Brain microvascular endothelial cell (primary cell): ENCODE data around the gene DQX1.

Experiments used
- DNase-seq: peaks from one replicate; pipeline ENCODE4 v3.0.0-alpha.2; 2020
- H3K27ac ChIP-seq: fragments of 250-450 bp; sonication (Bioruptor Pico); 2 replicates; pipeline ENCODE4 v1.5.1; 2020; ENCODE audit warnings: mild to moderate bottlenecking, moderate library complexity
- H3K27me3 ChIP-seq: fragments of 250-450 bp; sonication (Bioruptor Pico); replicated peaks from 2 replicates; pipeline ENCODE4 v1.5.1; 2020; ENCODE audit warnings: mild to moderate bottlenecking
- H3K36me3 ChIP-seq: fragments of 250-450 bp; sonication (Bioruptor Pico); replicated peaks from 2 replicates; pipeline ENCODE4 v1.5.1; 2020; ENCODE audit warnings: mild to moderate bottlenecking
- H3K4me3 ChIP-seq: 2 replicates; pipeline ENCODE4 v1.5.1; 2011; ENCODE audit warnings: low read depth, mild to moderate bottlenecking, control low read depth, low read length, moderate library complexity
- CTCF ChIP-seq: IDR thresholded peaks from 2 replicates; pipeline ENCODE4 v1.5.1; 2011; ENCODE audit warnings: low read depth, mild to moderate bottlenecking, moderate library complexity, low read length, control low read depth, inconsistent platforms; ENCODE audit errors: missing control alignments
- in situ Hi-C: cut with HindIII; loops from 2 replicates; pipeline ENCODE4 v1.10.0; 2017; ENCODE audit warnings: low sequenced_read_pairs, low pct_ligation_motif_present

DQX1 gene

GRCh38 chr2:74501335-74502071 is 24.5 kb downstream of the DQX1 start:
- Histone ChIP-seq H3K36me3 (peaks cover 8% of the 10 kb centered on the region), H3K27ac (no peak overlapping the region), H3K4me3 (peak overlapping the region; percentile 68), H3K27me3 (peaks cover 17% of the 10 kb centered on the region)
- in situ Hi-C loops: no loop called here
- TF ChIP-seq CTCF: no peak
- DNase-seq: no peak

GRCh38 chr2:74500578-74500946 is 25.5 kb downstream of the DQX1 start:
- peaks cover 3% of the 10 kb centered on the region for H3K36me3 ChIP-seq
- peaks cover 17% of the 10 kb centered on the region for H3K27me3 ChIP-seq
- in situ Hi-C loops: no loop called here
- H3K4me3 ChIP-seq: no peak overlapping the region
- TF ChIP-seq CTCF: no peak
- H3K27ac ChIP-seq: no peak overlapping the region
- no peak for DNase-seq

- no peak overlapping the region for H3K4me3 ChIP-seq
- no peak for TF ChIP-seq CTCF
- H3K36me3 ChIP-seq: no peaks in the 10 kb centered on the region
- H3K27ac ChIP-seq: no peak overlapping the region
- in situ Hi-C loops: no loop called here
- no peak for DNase-seq
- peaks cover 17% of the 10 kb centered on the region for H3K27me3 ChIP-seq
Observed at GRCh38 chr2:74499940-74500577, 26.0 kb downstream of the DQX1 start.

- TF ChIP-seq CTCF: no peak
- Histone ChIP-seq H3K27ac (no peak within 1 kb of the TSS), H3K27me3 (peaks cover 17% of the 10 kb centered on the region), H3K4me3 (peak within 1 kb of the TSS; percentile 45), H3K36me3 (no peaks in the 10 kb centered on the region)
- in situ Hi-C loops: no loop called here
- no peak for DNase-seq
Observed at GRCh38 chr2:74499267-74499939, 26.6 kb downstream of the DQX1 start, which contains the start of gene LBX2. Gene LBX2, minus strand, starts transcription at chr2:74499603. Its CDS starts 66 bp downstream, at chr2:74499537.

GRCh38 chr2:74498500-74499266 is 27.3 kb downstream of the DQX1 start:
- Histone ChIP-seq H3K27ac (no peak overlapping the region), H3K4me3 (peak overlapping the region; percentile 45), H3K27me3 (peaks cover 17% of the 10 kb centered on the region), H3K36me3 (peaks cover 6% of the 10 kb centered on the region)
- TF ChIP-seq CTCF: no peak
- in situ Hi-C loops: no loop called here
- DNase-seq: no peak
